Measurements from ENCODE around the gene CASK.

- TF ChIP-seq POLR2A (IDR thresholded peaks at IDR 0.05) (no peak), POLR2AphosphoS5 (IDR thresholded peaks at IDR 0.05; ENCODE audit: insufficient read depth in 1 of 2, low read depth in 1 of 2) (no peak), CTCF (IDR thresholded peaks at IDR 0.05) (no peak)
These were observed 396.4 kb downstream of the CASK start for GRCh38 chrX:41526925-41527324.
